Duodenal mucosa (tissue), 2 donors: ENCODE measurements around the gene OVCA2.
"Not testable (repeated sequence)": the region's sequence is repeated elsewhere in the genome, so short reads cannot be mapped to it uniquely, and the experiment has no call there.

Source experiments
- H3K27ac ChIP-seq: one replicate; pipeline ENCODE4 v1.7.0; 2013; ENCODE audit warnings: low read depth, low read length
- H3K27me3 ChIP-seq, 2 donors: one replicate each; pipeline ENCODE4 v1.7.0; 2013; ENCODE audit warnings: low read length in 2 of 2, control low read depth in 1 of 2; ENCODE audit not compliant: insufficient read depth in 2 of 2, control insufficient read depth in 1 of 2
- H3K36me3 ChIP-seq, 2 donors: one replicate each; pipeline ENCODE4 v1.7.0; 2013; ENCODE audit warnings: low read length in 2 of 2, control low read depth in 1 of 2; ENCODE audit not compliant: insufficient read depth in 2 of 2, control insufficient read depth in 1 of 2
- H3K4me1 ChIP-seq, 2 donors: one replicate each; pipeline ENCODE4 v1.7.0; 2013; ENCODE audit warnings: low read length in 2 of 2, control low read depth in 1 of 2; ENCODE audit not compliant: insufficient read depth in 2 of 2, control insufficient read depth in 1 of 2
- H3K4me3 ChIP-seq, 2 donors: one replicate each; pipeline ENCODE4 v1.7.0; 2013; ENCODE audit warnings: low read length in 2 of 2, low read depth in 1 of 2
- H3K9ac ChIP-seq, 2 donors: one replicate each; pipeline ENCODE4 v1.7.0; 2013; ENCODE audit warnings: low read length in 2 of 2, low read depth in 1 of 2
- H3K9me3 ChIP-seq, 2 donors: one replicate each; pipeline ENCODE4 v1.7.0; 2013; ENCODE audit warnings: low read length in 2 of 2, control low read depth in 1 of 2; ENCODE audit not compliant: control insufficient read depth in 1 of 2

OVCA2 gene

GRCh38 chr17:1999557-2000251 lies 42.1 kb upstream of the OVCA2 start:
- H3K4me3 ChIP-seq = peak overlapping the region in 1 of 2 donors; percentile 28
- peak overlapping the region in 1 of 2 donors; percentile 32 for H3K9ac ChIP-seq
- no peaks in the 10 kb centered on the region for H3K36me3 ChIP-seq
- peaks cover 31 to 35% of the 10 kb centered on the region in 2 donors for H3K4me1 ChIP-seq
- H3K27ac ChIP-seq = peak overlapping the region; percentile 32
- H3K27me3 ChIP-seq = no peaks in the 10 kb centered on the region
- no peaks in the 10 kb centered on the region for H3K9me3 ChIP-seq

- H3K4me1 ChIP-seq = peaks cover 10 to 16% of the 10 kb centered on the region in 2 donors
- no peaks in the 10 kb centered on the region for H3K9me3 ChIP-seq
- H3K27ac ChIP-seq = no peak overlapping the region
- no peak overlapping the region for H3K9ac ChIP-seq
- H3K4me3 ChIP-seq = no peak overlapping the region
- no peaks in the 10 kb centered on the region for H3K27me3 ChIP-seq
- H3K36me3 ChIP-seq = no peaks in the 10 kb centered on the region
These were observed 39.0 kb upstream of the OVCA2 start for GRCh38 chr17:2002767-2003329.

- Histone ChIP-seq H3K9ac (no peak overlapping the region), H3K36me3 (no peaks in the 10 kb centered on the region), H3K4me1 (peaks cover 10 to 16% of the 10 kb centered on the region in 2 donors), H3K9me3 (no peaks in the 10 kb centered on the region), H3K27ac (no peak overlapping the region), H3K4me3 (no peak overlapping the region), H3K27me3 (no peaks in the 10 kb centered on the region)
These were observed 38.3 kb upstream of the OVCA2 start for GRCh38 chr17:2003525-2003924.

- H3K27ac ChIP-seq = no peak overlapping the region
- no peak overlapping the region for H3K4me3 ChIP-seq
- peaks cover 8 to 11% of the 10 kb centered on the region in 2 donors for H3K4me1 ChIP-seq
- no peaks in the 10 kb centered on the region for H3K27me3 ChIP-seq
- no peaks in the 10 kb centered on the region for H3K36me3 ChIP-seq
- H3K9ac ChIP-seq = no peak overlapping the region
- no peaks in the 10 kb centered on the region for H3K9me3 ChIP-seq
These were observed 37.3 kb upstream of the OVCA2 start for GRCh38 chr17:2004435-2004952.

- H3K9me3 ChIP-seq = no peaks in the 10 kb centered on the region
- no peak overlapping the region for H3K9ac ChIP-seq
- no peak overlapping the region for H3K4me3 ChIP-seq
- peaks cover 8 to 9% of the 10 kb centered on the region in 2 donors for H3K4me1 ChIP-seq
- H3K27me3 ChIP-seq = no peaks in the 10 kb centered on the region
- no peaks in the 10 kb centered on the region for H3K36me3 ChIP-seq
- no peak overlapping the region for H3K27ac ChIP-seq
These were observed 33.3 kb upstream of the OVCA2 start for GRCh38 chr17:2008332-2009126.

GRCh38 chr17:2009737-2010136 lies 32.1 kb upstream of the OVCA2 start:
- no peaks in the 10 kb centered on the region for H3K36me3 ChIP-seq
- no peak overlapping the region for H3K4me3 ChIP-seq
- H3K9me3 ChIP-seq = no peaks in the 10 kb centered on the region
- H3K4me1 ChIP-seq = peaks cover 8 to 9% of the 10 kb centered on the region in 2 donors
- no peak overlapping the region for H3K27ac ChIP-seq
- H3K9ac ChIP-seq = no peak overlapping the region
- H3K27me3 ChIP-seq = no peaks in the 10 kb centered on the region

- Histone ChIP-seq H3K27me3 (peaks cover 0 to 6% of the 10 kb centered on the region in 2 donors), H3K27ac (no peak overlapping the region), H3K4me1 (peaks cover 8 to 9% of the 10 kb centered on the region in 2 donors), H3K9ac (no peak overlapping the region), H3K9me3 (no peaks in the 10 kb centered on the region), H3K4me3 (no peak overlapping the region), H3K36me3 (no peaks in the 10 kb centered on the region)
These were observed 30.1 kb upstream of the OVCA2 start for GRCh38 chr17:2011411-2012371.

GRCh38 chr17:2012499-2012898 lies 29.3 kb upstream of the OVCA2 start:
- H3K9ac ChIP-seq = no peak overlapping the region

GRCh38 chr17:2013220-2013993 lies 28.4 kb upstream of the OVCA2 start:
- H3K4me3 ChIP-seq = not testable (repeated sequence)

More at GRCh38 chr17:2012499-2012898, 29.3 kb upstream of the OVCA2 start:
- H3K27me3 ChIP-seq = peaks cover 6 to 7% of the 10 kb centered on the region in 2 donors
- H3K9me3 ChIP-seq = no peaks in the 10 kb centered on the region
- peaks cover 8 to 13% of the 10 kb centered on the region in 2 donors for H3K4me1 ChIP-seq
- no peak overlapping the region for H3K27ac ChIP-seq
- no peak overlapping the region for H3K4me3 ChIP-seq
- H3K36me3 ChIP-seq = no peaks in the 10 kb centered on the region

More at GRCh38 chr17:2013220-2013993, 28.4 kb upstream of the OVCA2 start:
- not testable (repeated sequence) for H3K9me3 ChIP-seq, H3K36me3 ChIP-seq, H3K9ac ChIP-seq, H3K27ac ChIP-seq
- peaks cover 8 to 14% of the 10 kb centered on the region in 2 donors for H3K4me1 ChIP-seq
- peaks cover 8 to 15% of the 10 kb centered on the region in 2 donors for H3K27me3 ChIP-seq
